GM23338 (cell line): ENCODE measurements around the gene DEFB114. TPM values are rescaled to one million over a fixed set of nuclear protein-coding genes. Genes with fewer than 3 reads are reported as not detected.

ENCODE experiments used
- ATAC-seq: fragments of 200-7000 bp; cut with Tn5 transposase; 3 replicates; pipeline ENCODE4 v1.9.1; 2020
- DNase-seq: peaks from one replicate; pipeline ENCODE4 v3.0.0-alpha.2; 2015; ENCODE audit warnings: low spot score
- H2AFZ ChIP-seq: fragments of 200-600 bp; sonication (generic); 2 replicates; pipeline ENCODE4 v1.8.0; 2016; ENCODE audit warnings: antibody characterized with exemption, mild to moderate bottlenecking, moderate library complexity
- H3F3A ChIP-seq: fragments of 200-600 bp; sonication (generic); replicated peaks from 2 replicates; pipeline ENCODE4 v1.8.0; 2017; ENCODE audit warnings: antibody characterized with exemption, mixed run types, low read depth
- H3K27ac ChIP-seq: fragments of 200-600 bp; sonication (generic); 2 replicates; pipeline ENCODE4 v1.6.1; 2016; ENCODE audit warnings: low read depth
- H3K27me3 ChIP-seq: fragments of 200-600 bp; sonication (generic); 2 replicates; pipeline ENCODE4 v1.8.0; 2016; ENCODE audit warnings: mild to moderate bottlenecking, mixed run types, moderate library complexity; ENCODE audit not compliant: insufficient read depth
- H3K36me3 ChIP-seq: fragments of 200-600 bp; sonication (generic); 2 replicates; pipeline ENCODE4 v1.8.0; 2016; ENCODE audit warnings: mild to moderate bottlenecking; ENCODE audit not compliant: insufficient read depth
- H3K4me1 ChIP-seq: fragments of 200-600 bp; sonication (generic); 2 replicates; pipeline ENCODE4 v1.8.0; 2016; ENCODE audit warnings: mild to moderate bottlenecking, moderate library complexity; ENCODE audit not compliant: insufficient read depth
- H3K4me2 ChIP-seq: fragments of 200-600 bp; sonication (generic); 2 replicates; pipeline ENCODE4 v1.7.1; 2017; ENCODE audit warnings: mixed run types
- H3K4me3 ChIP-seq: fragments of 200-600 bp; sonication (generic); 2 replicates; pipeline ENCODE4 v1.6.1; 2016; ENCODE audit warnings: mixed run types
- H3K79me2 ChIP-seq: fragments of 200-600 bp; sonication (generic); replicated peaks from 2 replicates; pipeline ENCODE4 v1.8.0; 2017; ENCODE audit warnings: mild to moderate bottlenecking; ENCODE audit not compliant: insufficient read depth
- H3K9me2 ChIP-seq: fragments of 200-600 bp; sonication (generic); 2 replicates; pipeline ENCODE4 v1.8.0; 2017; ENCODE audit not compliant: insufficient read depth
- H4K20me1 ChIP-seq: fragments of 200-600 bp; sonication (generic); replicated peaks from 2 replicates; pipeline ENCODE4 v1.8.0; 2017; ENCODE audit warnings: mild to moderate bottlenecking; ENCODE audit not compliant: insufficient read depth
- H3K27ac Mint-ChIP-seq: 2 replicates; pipeline ENCODE4 v1.8.0; 2020; ENCODE audit warnings: inconsistent platforms, mild to moderate bottlenecking, moderate library complexity, mixed read lengths
- H3K27me3 Mint-ChIP-seq: 3 replicates; pipeline ENCODE4 v1.8.0; 2022; ENCODE audit warnings: low read depth, mild to moderate bottlenecking, moderate library complexity, mixed read lengths, inconsistent platforms; ENCODE audit not compliant: insufficient read depth, poor library complexity
- H3K36me3 Mint-ChIP-seq: 3 replicates; pipeline ENCODE4 v1.8.0; 2021; ENCODE audit warnings: low read depth, mild to moderate bottlenecking, inconsistent platforms, moderate library complexity, mixed read lengths
- H3K4me1 Mint-ChIP-seq: 3 replicates; pipeline ENCODE4 v1.8.0; 2020; ENCODE audit warnings: mild to moderate bottlenecking, inconsistent platforms, mixed read lengths
- H3K4me3 Mint-ChIP-seq: 3 replicates; pipeline ENCODE4 v1.8.0; 2021; ENCODE audit warnings: moderate library complexity, mild to moderate bottlenecking, inconsistent platforms, mixed read lengths
- H3K9me3 Mint-ChIP-seq: 3 replicates; pipeline ENCODE4 v1.8.0; 2020; ENCODE audit warnings: moderate library complexity, mild to moderate bottlenecking, inconsistent platforms, mixed read lengths
- CREB1 ChIP-seq: fragments of 250-450 bp; sonication (Bioruptor Pico); IDR thresholded peaks from 2 replicates; pipeline ENCODE4 v1.5.0; 2020; ENCODE audit warnings: low read depth, mild to moderate bottlenecking, moderate library complexity
- CTCF ChIP-seq, 2 experiments: fragments of 200-600 bp in 1 of 2; sonication (generic) in 1 of 2; conservative IDR thresholded peaks; 2 replicates each; pipeline versions ENCODE4 v1.5.1 to v1.6.1; 2016 to 2017; ENCODE audit warnings: antibody characterized with exemption in 2 of 2, low read depth in 2 of 2, mild to moderate bottlenecking in 2 of 2, moderate library complexity in 1 of 2
- ETS1 ChIP-seq: IDR thresholded peaks from 2 replicates; pipeline ENCODE4 v1.6.1; 2016; ENCODE audit warnings: antibody characterized with exemption
- EZH2 ChIP-seq: fragments of 200-600 bp; sonication (generic); IDR thresholded peaks from one replicate; pipeline ENCODE4 v1.8.0; 2017; ENCODE audit warnings: antibody characterized with exemption, mild to moderate bottlenecking, low read depth; ENCODE audit not compliant: unreplicated experiment
- EZH2phosphoT487 ChIP-seq: fragments of 200-600 bp; sonication (generic); IDR thresholded peaks from one replicate; pipeline ENCODE4 v1.8.1; 2018; ENCODE audit warnings: antibody characterized with exemption; ENCODE audit not compliant: unreplicated experiment
- JUNB ChIP-seq: IDR thresholded peaks from one replicate; pipeline ENCODE4 v1.6.1; 2016; ENCODE audit warnings: antibody characterized with exemption; ENCODE audit not compliant: unreplicated experiment
- NANOG ChIP-seq: IDR thresholded peaks from 2 replicates; pipeline ENCODE4 v1.6.1; 2016; ENCODE audit warnings: antibody characterized with exemption, borderline replicate concordance
- POLR2AphosphoS5 ChIP-seq: IDR thresholded peaks from 2 replicates; pipeline ENCODE4 v1.6.1; 2016; ENCODE audit warnings: antibody characterized with exemption, low read depth
- REST ChIP-seq: IDR thresholded peaks from one replicate; pipeline ENCODE4 v1.6.1; 2018; ENCODE audit warnings: antibody characterized with exemption; ENCODE audit not compliant: unreplicated experiment
- STAT1 ChIP-seq: IDR thresholded peaks from one replicate; pipeline ENCODE4 v1.6.1; 2016; ENCODE audit warnings: antibody characterized with exemption; ENCODE audit not compliant: unreplicated experiment
- ZNF114 ChIP-seq: fragments of 250-450 bp; sonication (Bioruptor Pico); IDR thresholded peaks from 2 replicates; pipeline ENCODE4 v1.5.0; 2020; ENCODE audit warnings: mild to moderate bottlenecking, moderate library complexity
- ZNF462 ChIP-seq: fragments of 250-450 bp; sonication (Bioruptor Pico); IDR thresholded peaks from 2 replicates; pipeline ENCODE4 v1.5.0; 2020; ENCODE audit warnings: mild to moderate bottlenecking, moderate library complexity
- polyA plus RNA-seq: library from polyadenylated mRNA; unstranded; fragments of >200 nt; fragmentation: Nextera tagmentation; extraction: Ambion mirVana; gene quantifications from 2 replicates; pipeline ENCODE4 v1.2.1, GENCODE V29; 2016
- total RNA-seq: library from RNA; depleted of rRNA; stranded (reverse); fragments of >200 nt; shearing (Covaris generic); gene quantifications from 2 replicates; pipeline ENCODE4 v1.2.3, GENCODE V29; 2014

The DEFB114 gene
- total and polyA plus RNA-seq, 2 experiments from 2014 or later = not detected

- TF ChIP-seq ZNF114 (CRISPR knock-in tag) = no peak
- TF ChIP-seq POLR2AphosphoS5 = no peak
- no peak for TF ChIP-seq CTCF (conservative IDR thresholded peaks at IDR 0.05; ENCODE audit: low read depth in 2 of 2)
- TF ChIP-seq CREB1 (CRISPR knock-in tag) = no peak
- no peak for TF ChIP-seq NANOG
- no peak for TF ChIP-seq EZH2
- TF ChIP-seq EZH2phosphoT487 = no peak
- TF ChIP-seq REST = no peak
These were observed 29.2 kb downstream of the DEFB114 start (continued) for GRCh38 chr6:49934770-49935169.

- ATAC-seq = no peak
- H3K4me3 Mint-ChIP-seq = no peak overlapping the region
- no peaks in the 10 kb centered on the region for H3K27me3 ChIP-seq
- no peaks in the 10 kb centered on the region for H3K27me3 Mint-ChIP-seq
- H3K4me3 ChIP-seq = no peak overlapping the region
- DNase-seq = no peak
- no peaks in the 10 kb centered on the region; the same call in 2 of the 3 replicates for H3K36me3 Mint-ChIP-seq
- no peaks in the 10 kb centered on the region; the same call in 2 of the 3 replicates for H3K9me3 Mint-ChIP-seq
- no peaks in the 10 kb centered on the region for H3K79me2 ChIP-seq
- H3K27ac Mint-ChIP-seq = no peak overlapping the region
- H3K4me2 ChIP-seq = no peak overlapping the region
- H4K20me1 ChIP-seq = no peaks in the 10 kb centered on the region
- H3K4me1 Mint-ChIP-seq = peaks cover 4% of the 10 kb centered on the region; the same call in 2 of the 3 replicates
- no peaks in the 10 kb centered on the region for H3K36me3 ChIP-seq
- H3K9me2 ChIP-seq = no peaks in the 10 kb centered on the region
- H3K4me1 ChIP-seq = no peaks in the 10 kb centered on the region; the same call in 1 of the 2 replicates
- H2AFZ ChIP-seq = peak overlapping the region; percentile 17; the same call in 1 of the 2 replicates
- TF ChIP-seq POLR2AphosphoS5 (no peak), STAT1 (no peak), NANOG (no peak), ETS1 (no peak), ZNF462 (no peak), EZH2 (no peak), JUNB (no peak), ZNF114 (CRISPR knock-in tag) (no peak), CREB1 (CRISPR knock-in tag) (no peak), EZH2phosphoT487 (no peak)
- H3K27ac ChIP-seq = no peak overlapping the region
- H3F3A ChIP-seq = no peaks in the 10 kb centered on the region
These were observed 30.4 kb downstream of the DEFB114 start for GRCh38 chr6:49933526-49933925.
